GM06990 (cell line): Measurements from ENCODE around the gene MAD1L1.
"Not testable (repeated sequence)": the region's sequence is repeated elsewhere in the genome, so short reads cannot be mapped to it uniquely, and the experiment has no call there.

Experiments used
- DNase-seq: peaks from one replicate; pipeline ENCODE4 v3.0.0-alpha.2; 2011; ENCODE audit not compliant: insufficient read length; ENCODE audit errors: extremely low read depth
- H3K27me3 ChIP-seq: replicated peaks from 2 replicates; pipeline ENCODE4 v1.6.0; 2011; ENCODE audit warnings: low read length; ENCODE audit not compliant: control insufficient read depth, insufficient read depth
- H3K36me3 ChIP-seq: 2 replicates; pipeline ENCODE4 v1.5.1; 2011; ENCODE audit warnings: low read length; ENCODE audit not compliant: control insufficient read depth, insufficient read depth
- H3K4me3 ChIP-seq: replicated peaks from 2 replicates; pipeline ENCODE4 v1.5.1; 2011; ENCODE audit warnings: low read depth, mild to moderate bottlenecking, control low read depth, low read length
- TF ChIP-seq, protein P1 (sequence below): IDR thresholded peaks from 2 replicates; pipeline ENCODE4 v1.5.1; 2011; ENCODE audit warnings: low read length, control low read depth, mild to moderate bottlenecking, inconsistent platforms; ENCODE audit not compliant: insufficient read depth, poor library complexity, severe bottlenecking

Gene MAD1L1

DNA sequence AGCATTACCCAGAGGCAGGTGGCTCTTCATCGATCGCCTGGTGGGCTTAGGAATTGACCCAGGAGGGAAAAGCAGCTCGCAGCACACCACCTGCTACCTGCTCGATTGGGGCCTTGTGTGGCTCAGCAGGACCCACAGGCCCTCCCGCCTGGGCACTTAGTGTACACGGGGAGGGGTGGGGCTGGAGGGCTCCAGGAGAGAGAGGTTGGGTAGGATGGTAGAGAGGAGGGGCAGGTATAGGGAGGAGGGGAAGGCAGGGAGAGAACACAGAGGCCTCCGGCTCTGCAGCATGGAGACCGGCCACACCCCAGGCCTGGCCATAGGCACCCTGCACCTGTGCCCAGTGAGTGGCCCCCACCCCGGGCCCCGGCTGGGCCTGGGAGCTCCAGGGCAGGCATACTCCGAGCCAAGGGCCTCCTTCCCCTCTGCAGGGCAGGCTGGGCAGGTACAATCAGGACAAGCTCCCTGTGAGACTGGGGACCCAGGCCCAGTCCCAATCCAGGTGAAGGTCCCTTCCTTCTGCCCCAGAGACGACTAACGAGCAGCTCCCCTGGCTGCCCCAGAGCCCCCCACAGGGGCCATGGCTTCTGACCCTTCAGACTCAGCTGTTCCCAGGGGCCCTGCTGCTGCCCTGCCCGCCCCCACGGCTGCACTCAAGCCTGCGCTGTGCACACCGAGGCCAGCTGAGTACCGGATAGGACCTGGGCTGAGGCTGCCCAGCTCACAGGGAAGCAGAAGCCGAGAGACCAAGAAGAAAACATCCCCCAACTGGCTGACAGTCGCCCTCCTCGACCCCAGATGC lies 358.0 kb downstream of the MAD1L1 start:
- H3K27me3 ChIP-seq, H3K36me3 ChIP-seq, DNase-seq, H3K4me3 ChIP-seq: not testable (repeated sequence)

DNA sequence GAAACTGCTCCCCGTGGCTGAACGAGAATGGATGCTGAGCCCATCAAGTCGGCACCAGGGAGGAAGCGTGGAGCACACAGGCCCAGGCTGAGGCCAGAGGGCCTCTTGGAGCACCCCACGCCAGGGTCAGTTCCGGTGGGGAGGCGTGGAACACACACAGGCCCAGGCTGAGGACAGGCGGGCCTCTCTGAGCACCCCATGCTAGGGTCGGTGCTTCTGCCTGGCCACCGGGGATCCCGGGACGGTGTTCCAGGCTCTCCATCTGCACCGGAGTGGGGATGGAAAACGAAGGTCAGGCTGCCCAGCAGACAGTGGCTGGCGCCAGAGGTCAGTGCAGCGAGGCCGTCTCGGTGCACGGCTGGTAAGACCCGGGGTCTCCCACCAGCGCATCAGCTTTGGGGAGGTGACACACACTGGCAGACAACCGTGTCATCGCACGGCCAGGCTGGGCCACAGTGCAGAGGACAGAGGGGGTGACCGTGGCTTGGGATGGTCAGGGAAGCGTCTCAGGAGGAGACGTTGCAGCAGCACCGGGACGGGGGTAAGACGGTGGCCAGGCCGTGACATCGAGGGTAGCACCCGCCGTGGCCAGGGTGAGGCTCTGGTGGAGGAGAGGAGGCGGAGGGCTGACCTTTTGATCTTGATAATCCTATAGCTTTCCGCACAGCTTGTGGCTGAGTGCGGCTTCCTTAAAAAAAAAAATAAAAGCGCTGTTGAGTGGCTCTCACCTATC lies 358.7 kb downstream of the MAD1L1 start:
- no peak for DNase-seq
- TF ChIP-seq, protein P1, sequence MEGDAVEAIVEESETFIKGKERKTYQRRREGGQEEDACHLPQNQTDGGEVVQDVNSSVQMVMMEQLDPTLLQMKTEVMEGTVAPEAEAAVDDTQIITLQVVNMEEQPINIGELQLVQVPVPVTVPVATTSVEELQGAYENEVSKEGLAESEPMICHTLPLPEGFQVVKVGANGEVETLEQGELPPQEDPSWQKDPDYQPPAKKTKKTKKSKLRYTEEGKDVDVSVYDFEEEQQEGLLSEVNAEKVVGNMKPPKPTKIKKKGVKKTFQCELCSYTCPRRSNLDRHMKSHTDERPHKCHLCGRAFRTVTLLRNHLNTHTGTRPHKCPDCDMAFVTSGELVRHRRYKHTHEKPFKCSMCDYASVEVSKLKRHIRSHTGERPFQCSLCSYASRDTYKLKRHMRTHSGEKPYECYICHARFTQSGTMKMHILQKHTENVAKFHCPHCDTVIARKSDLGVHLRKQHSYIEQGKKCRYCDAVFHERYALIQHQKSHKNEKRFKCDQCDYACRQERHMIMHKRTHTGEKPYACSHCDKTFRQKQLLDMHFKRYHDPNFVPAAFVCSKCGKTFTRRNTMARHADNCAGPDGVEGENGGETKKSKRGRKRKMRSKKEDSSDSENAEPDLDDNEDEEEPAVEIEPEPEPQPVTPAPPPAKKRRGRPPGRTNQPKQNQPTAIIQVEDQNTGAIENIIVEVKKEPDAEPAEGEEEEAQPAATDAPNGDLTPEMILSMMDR, result no peak
- Histone ChIP-seq H3K4me3 (no peak overlapping the region), H3K27me3 (no peaks in the 10 kb centered on the region), H3K36me3 (peaks cover 6% of the 10 kb centered on the region)

DNA sequence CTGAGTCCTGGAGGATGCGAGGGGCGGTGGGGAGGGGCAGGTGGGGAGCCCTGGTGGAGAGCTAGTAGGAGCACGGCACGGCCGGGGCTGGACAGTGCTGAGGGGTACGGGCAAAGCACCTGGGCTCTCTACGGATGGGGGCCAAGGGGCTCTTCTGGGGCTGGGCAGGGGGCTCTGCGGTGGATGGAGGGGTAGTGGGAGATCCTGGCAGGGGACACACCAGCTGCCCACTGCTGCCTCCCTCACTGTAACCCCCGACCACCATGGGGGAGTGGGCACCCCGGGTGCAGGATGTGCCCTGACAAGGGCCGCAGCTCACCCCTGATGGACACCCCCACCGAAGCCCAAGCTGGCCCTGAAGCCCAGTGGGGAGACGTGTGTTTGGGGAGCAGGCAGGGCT lies 359.3 kb downstream of the MAD1L1 start:
- no peak for DNase-seq
- Histone ChIP-seq H3K27me3 (no peaks in the 10 kb centered on the region), H3K36me3 (peaks cover 6% of the 10 kb centered on the region), H3K4me3 (no peak overlapping the region)
- TF ChIP-seq, protein P1, result no peak

DNA sequence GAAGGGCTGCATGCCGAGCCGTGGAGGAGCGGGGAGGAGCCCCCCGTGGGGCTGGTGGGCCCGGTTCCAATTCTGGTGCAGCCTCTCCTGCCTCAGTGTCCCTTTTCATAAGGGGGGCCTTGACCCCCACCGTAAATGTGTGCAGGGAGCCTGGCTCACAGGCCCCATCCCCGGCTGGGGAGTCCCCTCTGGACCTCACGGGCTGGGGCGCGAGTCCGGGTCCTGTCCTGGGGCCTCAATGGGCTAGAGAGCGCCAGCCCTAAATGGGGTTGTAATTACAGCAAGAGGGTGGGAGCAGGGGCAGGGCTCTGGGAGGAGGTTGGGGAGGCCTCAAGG lies 359.7 kb downstream of the MAD1L1 start:
- TF ChIP-seq, protein P1, result no peak

DNA sequence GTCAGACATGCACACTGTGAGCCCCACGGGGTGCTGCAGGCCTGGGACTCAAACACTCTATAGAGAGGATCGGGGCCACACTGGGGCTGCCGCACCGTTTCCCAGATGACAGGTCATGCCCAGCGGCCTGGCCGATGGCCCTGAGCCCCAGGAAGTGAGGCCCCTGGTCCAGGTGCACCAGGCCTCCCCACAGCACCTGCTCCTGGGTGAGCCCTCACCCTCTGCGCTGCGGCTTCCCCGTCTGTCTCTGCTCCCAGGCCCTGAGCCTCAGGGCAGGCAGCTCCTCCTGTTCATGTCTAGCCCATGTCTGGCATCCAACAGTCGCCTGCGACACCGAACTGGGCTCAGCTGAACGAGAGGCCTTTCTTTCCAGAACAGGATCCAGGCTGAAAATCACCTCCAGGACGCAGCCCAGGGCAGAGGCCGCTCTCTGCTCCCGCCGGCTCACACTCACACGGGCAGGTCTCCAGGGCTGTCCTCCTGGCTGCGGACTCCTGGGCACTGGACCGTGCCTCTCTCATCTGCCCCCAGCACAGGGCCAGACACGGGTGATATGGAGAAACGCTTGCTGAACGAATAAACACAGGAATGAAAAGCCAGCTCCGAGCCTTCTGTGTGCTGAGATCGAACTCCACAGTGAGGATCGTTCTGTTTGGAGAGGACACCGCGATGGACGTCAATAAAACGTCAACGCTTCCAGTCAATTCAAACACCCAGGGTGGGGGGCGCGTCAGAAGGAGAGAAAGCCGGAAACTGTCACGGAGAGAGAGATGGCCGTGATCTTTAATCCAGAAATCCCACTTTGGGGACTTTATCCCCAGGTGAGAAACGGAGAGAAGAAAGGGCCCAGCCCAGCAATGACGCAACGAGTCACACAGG lies 360.3 kb downstream of the MAD1L1 start:
- DNase-seq, result no peak

More for the DNA sequence above, 359.7 kb downstream of the MAD1L1 start:
- no peaks in the 10 kb centered on the region for H3K27me3 ChIP-seq
- DNase-seq, result no peak
- no peak overlapping the region for H3K4me3 ChIP-seq
- peaks cover 6% of the 10 kb centered on the region for H3K36me3 ChIP-seq

More for the DNA sequence above, 360.3 kb downstream of the MAD1L1 start:
- TF ChIP-seq, protein P1, result no peak
- Histone ChIP-seq H3K36me3 (peaks cover 6% of the 10 kb centered on the region), H3K27me3 (no peaks in the 10 kb centered on the region), H3K4me3 (no peak overlapping the region)
